Neural progenitor cell (in vitro differentiated cells): ENCODE measurements around the gene OR2AG2. TPM values are rescaled to one million over a fixed set of nuclear protein-coding genes. Genes with fewer than 3 reads are reported as not detected.
A peak's percentile ranks its signal among the peaks of the same experiment; 100 is the strongest.

Source experiments
- DNase-seq: peaks from one replicate; pipeline ENCODE4 v3.0.0-alpha.2; 2016; ENCODE audit warnings: low spot score
- H2AFZ ChIP-seq: fragments of 200-600 bp; sonication (generic); replicated peaks from 2 replicates; pipeline ENCODE4 v1.6.1; 2016; ENCODE audit warnings: antibody characterized with exemption
- H3F3A ChIP-seq: fragments of 200-600 bp; sonication (generic); 2 replicates; pipeline ENCODE4 v1.6.1; 2016; ENCODE audit warnings: antibody characterized with exemption, low read depth
- H3K27ac ChIP-seq: fragments of 200-600 bp; sonication (generic); 2 replicates; pipeline ENCODE4 v1.5.1; 2016; ENCODE audit warnings: mild to moderate bottlenecking
- H3K27me3 ChIP-seq: fragments of 200-600 bp; sonication (generic); 2 replicates; pipeline ENCODE4 v1.6.1; 2016; ENCODE audit warnings: mild to moderate bottlenecking, moderate library complexity
- H3K36me3 ChIP-seq: fragments of 200-600 bp; sonication (generic); 2 replicates; pipeline ENCODE4 v1.5.1; 2016
- H3K4me1 ChIP-seq: fragments of 200-600 bp; sonication (generic); 2 replicates; pipeline ENCODE4 v1.6.1; 2016; ENCODE audit warnings: mixed run types
- H3K4me2 ChIP-seq: fragments of 200-600 bp; sonication (generic); 2 replicates; pipeline ENCODE4 v1.6.1; 2016
- H3K4me3 ChIP-seq: fragments of 200-600 bp; sonication (generic); 2 replicates; pipeline ENCODE4 v1.5.1; 2016
- H3K79me2 ChIP-seq: fragments of 200-600 bp; sonication (generic); 2 replicates; pipeline ENCODE4 v1.6.1; 2016; ENCODE audit warnings: low read depth
- H3K9ac ChIP-seq: fragments of 200-600 bp; sonication (generic); 2 replicates; pipeline ENCODE4 v1.6.1; 2016
- H3K9me3 ChIP-seq: fragments of 200-600 bp; sonication (generic); 2 replicates; pipeline ENCODE4 v1.5.1; 2016; ENCODE audit warnings: low read depth
- H4K20me1 ChIP-seq: fragments of 200-600 bp; sonication (generic); 2 replicates; pipeline ENCODE4 v1.6.1; 2016; ENCODE audit warnings: low read depth
- H3K27ac Mint-ChIP-seq: 3 replicates; pipeline ENCODE4 v1.8.0; 2021; ENCODE audit warnings: mixed read lengths
- H3K27me3 Mint-ChIP-seq: 2 replicates; pipeline ENCODE4 v1.8.0; 2022; ENCODE audit warnings: low read depth, mild to moderate bottlenecking, inconsistent platforms, moderate library complexity, mixed read lengths; ENCODE audit not compliant: insufficient read depth
- H3K36me3 Mint-ChIP-seq: 3 replicates; pipeline ENCODE4 v1.8.0; 2021; ENCODE audit warnings: mixed read lengths
- H3K4me1 Mint-ChIP-seq: 3 replicates; pipeline ENCODE4 v1.8.0; 2021; ENCODE audit warnings: mixed read lengths
- H3K4me3 Mint-ChIP-seq: 3 replicates; pipeline ENCODE4 v1.8.0; 2021; ENCODE audit warnings: mild to moderate bottlenecking, moderate library complexity, mixed read lengths
- H3K9me3 Mint-ChIP-seq: 3 replicates; pipeline ENCODE4 v1.8.0; 2020; ENCODE audit warnings: mixed read lengths
- EZH2 ChIP-seq: fragments of 200-600 bp; sonication (generic); IDR thresholded peaks from 2 replicates; pipeline ENCODE4 v1.6.1; 2017; ENCODE audit warnings: antibody characterized with exemption, mild to moderate bottlenecking, moderate library complexity
- EZH2phosphoT487 ChIP-seq: fragments of 200-600 bp; sonication (generic); IDR thresholded peaks from 2 replicates; pipeline ENCODE4 v1.6.1; 2017; ENCODE audit warnings: antibody characterized with exemption
- total RNA-seq: library from RNA; depleted of rRNA; stranded (reverse); fragments of >200 nt; gene quantifications from 2 replicates; pipeline ENCODE4 v1.2.3, GENCODE V29; 2015; ENCODE audit warnings: low replicate concordance
- TF ChIP-seq, protein P1 (sequence below): fragments of 200-600 bp; sonication (generic); IDR thresholded peaks from 2 replicates; pipeline ENCODE4 v1.5.1; 2017; ENCODE audit warnings: antibody characterized with exemption, mild to moderate bottlenecking

The OR2AG2 gene, protein sequence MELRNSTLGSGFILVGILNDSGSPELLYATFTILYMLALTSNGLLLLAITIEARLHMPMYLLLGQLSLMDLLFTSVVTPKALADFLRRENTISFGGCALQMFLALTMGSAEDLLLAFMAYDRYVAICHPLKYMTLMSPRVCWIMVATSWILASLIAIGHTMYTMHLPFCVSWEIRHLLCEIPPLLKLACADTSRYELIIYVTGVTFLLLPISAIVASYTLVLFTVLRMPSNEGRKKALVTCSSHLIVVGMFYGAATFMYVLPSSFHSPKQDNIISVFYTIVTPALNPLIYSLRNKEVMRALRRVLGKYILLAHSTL
- 0.25 and 0.36 TPM in 2 replicates for total RNA-seq

DNA sequence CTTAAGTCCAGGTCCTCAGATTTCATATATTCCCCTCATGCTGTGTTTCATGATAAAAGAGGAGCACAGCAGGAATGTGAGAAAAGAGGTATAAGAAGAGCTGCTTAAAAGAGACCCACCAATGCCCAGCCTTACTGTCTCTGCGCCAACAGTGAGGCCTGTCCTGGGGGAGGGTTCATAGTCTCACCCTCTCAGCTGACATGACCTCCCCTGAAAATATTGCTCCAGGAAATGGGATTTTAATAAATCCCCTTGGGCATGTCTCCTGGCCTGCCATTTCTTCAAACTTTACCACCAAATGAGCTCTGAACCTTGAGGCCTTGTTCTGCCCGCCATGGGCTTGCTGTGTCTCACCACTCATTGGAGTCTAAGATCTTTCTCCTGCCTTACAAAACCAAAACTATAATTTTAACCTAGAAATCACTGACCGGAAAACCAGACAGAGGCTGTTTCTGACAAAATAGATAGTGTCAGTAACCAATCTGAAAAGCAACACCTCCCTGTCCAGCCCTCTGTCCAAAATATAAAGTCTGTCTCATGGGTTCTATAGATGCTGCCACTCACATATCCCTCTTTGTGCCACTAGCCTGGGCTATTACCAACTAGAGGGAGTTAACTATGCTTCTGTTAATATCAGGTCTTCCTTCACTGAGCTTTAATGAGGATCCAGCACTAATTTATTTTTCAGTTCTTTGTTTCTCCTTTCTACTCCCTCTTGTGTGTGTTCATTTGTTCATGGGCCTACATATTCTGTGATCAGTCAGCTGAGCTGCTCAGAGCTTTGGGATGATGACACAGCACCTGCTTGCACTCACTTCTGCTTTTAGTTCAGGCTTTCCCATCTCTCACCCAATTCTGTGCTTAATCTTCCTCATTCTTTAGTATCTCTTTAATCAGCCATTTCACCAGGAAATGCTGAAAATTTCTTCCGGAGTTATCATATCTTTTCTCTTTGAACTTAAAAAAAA lies at the start of gene OR2AG2:
TSS of gene OR2AG2 (minus strand) at position 51 of the 968 bp plus-strand sequence. CDS start 3,019 bp downstream, outside the sequence.
- Histone ChIP-seq H3K4me2 (no peak within 1 kb of the TSS), H3K27me3 (no peaks in the 10 kb centered on the region), H3K4me1 (no peaks in the 10 kb centered on the region), H3F3A (no peaks in the 10 kb centered on the region), H3K36me3 (no peaks in the 10 kb centered on the region), H3K9me3 (no peaks in the 10 kb centered on the region), H3K9ac (no peak within 1 kb of the TSS), H4K20me1 (no peaks in the 10 kb centered on the region), H2AFZ (no peak within 1 kb of the TSS), H3K79me2 (no peaks in the 10 kb centered on the region), H3K4me3 (no peak within 1 kb of the TSS), H3K27ac (no peak within 1 kb of the TSS)
- Mint-ChIP-seq H3K27me3 (peaks cover 2% of the 10 kb centered on the region), H3K36me3 (no peaks in the 10 kb centered on the region), H3K27ac (no peak within 1 kb of the TSS), H3K4me1 (peaks cover 8% of the 10 kb centered on the region), H3K4me3 (no peak within 1 kb of the TSS), H3K9me3 (no peaks in the 10 kb centered on the region)
- no peak for DNase-seq
- TF ChIP-seq EZH2phosphoT487: no peak
- no peak for TF ChIP-seq EZH2
- TF ChIP-seq, protein P1, sequence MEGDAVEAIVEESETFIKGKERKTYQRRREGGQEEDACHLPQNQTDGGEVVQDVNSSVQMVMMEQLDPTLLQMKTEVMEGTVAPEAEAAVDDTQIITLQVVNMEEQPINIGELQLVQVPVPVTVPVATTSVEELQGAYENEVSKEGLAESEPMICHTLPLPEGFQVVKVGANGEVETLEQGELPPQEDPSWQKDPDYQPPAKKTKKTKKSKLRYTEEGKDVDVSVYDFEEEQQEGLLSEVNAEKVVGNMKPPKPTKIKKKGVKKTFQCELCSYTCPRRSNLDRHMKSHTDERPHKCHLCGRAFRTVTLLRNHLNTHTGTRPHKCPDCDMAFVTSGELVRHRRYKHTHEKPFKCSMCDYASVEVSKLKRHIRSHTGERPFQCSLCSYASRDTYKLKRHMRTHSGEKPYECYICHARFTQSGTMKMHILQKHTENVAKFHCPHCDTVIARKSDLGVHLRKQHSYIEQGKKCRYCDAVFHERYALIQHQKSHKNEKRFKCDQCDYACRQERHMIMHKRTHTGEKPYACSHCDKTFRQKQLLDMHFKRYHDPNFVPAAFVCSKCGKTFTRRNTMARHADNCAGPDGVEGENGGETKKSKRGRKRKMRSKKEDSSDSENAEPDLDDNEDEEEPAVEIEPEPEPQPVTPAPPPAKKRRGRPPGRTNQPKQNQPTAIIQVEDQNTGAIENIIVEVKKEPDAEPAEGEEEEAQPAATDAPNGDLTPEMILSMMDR: no peak

DNA sequence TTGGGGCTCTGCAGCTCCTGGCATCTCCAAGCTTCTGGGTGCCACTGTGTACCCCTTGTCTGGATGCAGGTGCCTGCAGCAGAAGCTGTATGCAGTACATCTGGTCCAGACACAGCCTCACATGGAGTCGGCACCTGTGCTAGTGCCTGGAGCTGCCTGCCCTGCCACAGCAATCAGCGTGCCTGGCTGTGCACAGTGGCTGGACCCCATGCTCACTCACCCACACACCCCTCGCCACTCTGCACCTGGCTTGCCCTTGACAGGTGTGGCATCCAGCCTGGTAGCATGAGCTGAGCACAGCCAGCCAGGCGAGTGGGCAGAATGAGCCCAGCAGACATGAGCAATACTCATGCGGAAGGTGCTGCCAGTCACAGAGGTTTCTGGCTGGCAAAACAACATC lies 47.2 kb upstream of the OR2AG2 start:
- peaks cover 4% of the 10 kb centered on the region for H3K4me1 Mint-ChIP-seq
- H3K4me3 ChIP-seq: no peak overlapping the region
- no peaks in the 10 kb centered on the region for H3K27me3 ChIP-seq
- TF ChIP-seq, protein P1: no peak
- TF ChIP-seq EZH2: no peak
- no peak for TF ChIP-seq EZH2phosphoT487
- H3K36me3 ChIP-seq: no peaks in the 10 kb centered on the region
- peaks cover 5% of the 10 kb centered on the region for H3K9me3 Mint-ChIP-seq
- H3K36me3 Mint-ChIP-seq: no peaks in the 10 kb centered on the region
- H3K27me3 Mint-ChIP-seq: peaks cover 2% of the 10 kb centered on the region
- no peak overlapping the region for H3K9ac ChIP-seq
- no peak overlapping the region for H3K27ac ChIP-seq
- no peak overlapping the region for H2AFZ ChIP-seq
- no peaks in the 10 kb centered on the region for H3K9me3 ChIP-seq
- H3K4me2 ChIP-seq: no peak overlapping the region
- H3K79me2 ChIP-seq: no peaks in the 10 kb centered on the region
- H3F3A ChIP-seq: no peaks in the 10 kb centered on the region
- DNase-seq: no peak
- H3K27ac Mint-ChIP-seq: no peak overlapping the region
- H3K4me3 Mint-ChIP-seq: no peak overlapping the region
- no peaks in the 10 kb centered on the region for H4K20me1 ChIP-seq
- no peaks in the 10 kb centered on the region for H3K4me1 ChIP-seq

DNA sequence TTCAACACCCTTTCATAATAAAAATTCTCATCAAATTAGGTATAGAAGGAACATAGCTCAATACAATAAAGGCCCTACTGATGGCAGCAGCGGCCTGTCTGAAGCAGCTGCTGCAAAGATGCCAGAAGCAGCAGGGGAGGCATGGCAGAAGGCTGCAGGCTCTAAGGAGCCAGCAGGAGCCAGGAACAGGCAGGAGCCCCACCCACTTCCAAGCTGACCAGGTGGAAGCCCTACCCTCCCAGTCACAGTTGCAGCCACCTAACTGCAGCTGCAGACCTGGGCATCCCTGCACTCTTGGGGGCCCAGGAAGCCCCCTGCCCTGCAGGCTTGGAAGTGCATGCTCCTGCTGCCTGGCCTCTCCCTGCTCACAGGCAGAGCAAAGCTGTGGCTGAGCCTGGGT lies 45.9 kb upstream of the OR2AG2 start:
- H3K36me3 Mint-ChIP-seq: no peaks in the 10 kb centered on the region

More for the DNA sequence above, 45.9 kb upstream of the OR2AG2 start:
- TF ChIP-seq EZH2: no peak
- TF ChIP-seq, protein P1: peak; percentile 52
- H3K27me3 ChIP-seq: no peaks in the 10 kb centered on the region
- no peaks in the 10 kb centered on the region for H4K20me1 ChIP-seq
- Mint-ChIP-seq H3K9me3 (peaks cover 5% of the 10 kb centered on the region), H3K4me1 (peaks cover 4% of the 10 kb centered on the region), H3K27me3 (peaks cover 2% of the 10 kb centered on the region), H3K27ac (no peak overlapping the region), H3K4me3 (no peak overlapping the region)
- no peaks in the 10 kb centered on the region for H3K36me3 ChIP-seq
- no peaks in the 10 kb centered on the region for H3K9me3 ChIP-seq
- H3F3A ChIP-seq: no peaks in the 10 kb centered on the region
- no peak overlapping the region for H2AFZ ChIP-seq
- H3K4me1 ChIP-seq: no peaks in the 10 kb centered on the region
- DNase-seq: peak; percentile 68
- no peaks in the 10 kb centered on the region for H3K79me2 ChIP-seq
- H3K4me3 ChIP-seq: no peak overlapping the region
- H3K9ac ChIP-seq: no peak overlapping the region
- no peak overlapping the region for H3K4me2 ChIP-seq
- no peak overlapping the region for H3K27ac ChIP-seq
